Measurements from ENCODE around the gene SMG5.

SMG5 gene

DNA sequence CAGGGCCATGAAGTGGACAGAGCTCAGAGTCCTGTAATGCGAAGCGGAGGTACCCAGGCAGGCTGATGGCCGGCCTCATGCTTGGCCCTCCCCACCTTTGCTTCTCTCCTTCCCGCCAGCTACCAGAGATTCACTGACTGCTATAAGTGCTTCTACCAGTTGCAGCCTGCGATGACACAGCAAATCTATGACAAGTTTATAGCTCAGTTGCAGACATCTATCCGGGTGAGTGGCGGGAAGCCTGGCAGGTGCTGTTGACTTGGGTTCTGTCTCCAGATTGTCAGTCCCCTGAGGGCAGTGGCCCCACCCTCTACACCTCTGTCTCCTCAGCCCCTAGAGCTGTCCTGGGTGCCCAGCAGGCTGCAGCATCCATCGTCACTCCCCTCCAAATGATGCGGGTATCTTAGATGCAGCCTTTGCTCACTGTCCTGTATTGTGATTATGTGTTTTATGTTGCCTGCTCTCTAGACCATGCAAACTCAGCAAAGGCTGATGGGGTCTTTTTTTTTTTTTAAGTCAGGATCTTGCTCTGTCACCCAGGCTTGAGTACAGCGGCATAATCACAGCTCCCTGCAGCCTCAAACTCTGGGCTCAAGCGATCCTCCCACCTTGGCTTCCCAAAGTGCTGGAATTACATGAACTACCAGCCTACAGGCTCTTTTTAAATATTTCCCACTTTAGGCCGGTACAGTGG is 50.3 kb downstream of the SMG5 start:
- Histone ChIP-seq H3K9me3 (ENCODE audit: control insufficient read depth in 2 of 2, low read length in 2 of 2) (no peaks in the 10 kb centered on the region), H3K27me3 (ENCODE audit: control insufficient read depth in 1 of 2, insufficient read depth in 2 of 2, low read length in 2 of 2) (no peaks in the 10 kb centered on the region), H3K36me3 (ENCODE audit: control insufficient read depth in 2 of 2, insufficient read depth in 2 of 2, low read length in 2 of 2) (peaks cover 33 to 36% of the 10 kb centered on the region in 2 donors), H3K4me3 (ENCODE audit: low read length in 2 of 2) (no peak overlapping the region), H3K9ac (ENCODE audit: low read length in 2 of 2) (no peak overlapping the region), H3K4me1 (ENCODE audit: control insufficient read depth, insufficient read depth, low read length) (peaks cover 3% of the 10 kb centered on the region), H3K27ac (ENCODE audit: low read length) (no peak overlapping the region)

DNA sequence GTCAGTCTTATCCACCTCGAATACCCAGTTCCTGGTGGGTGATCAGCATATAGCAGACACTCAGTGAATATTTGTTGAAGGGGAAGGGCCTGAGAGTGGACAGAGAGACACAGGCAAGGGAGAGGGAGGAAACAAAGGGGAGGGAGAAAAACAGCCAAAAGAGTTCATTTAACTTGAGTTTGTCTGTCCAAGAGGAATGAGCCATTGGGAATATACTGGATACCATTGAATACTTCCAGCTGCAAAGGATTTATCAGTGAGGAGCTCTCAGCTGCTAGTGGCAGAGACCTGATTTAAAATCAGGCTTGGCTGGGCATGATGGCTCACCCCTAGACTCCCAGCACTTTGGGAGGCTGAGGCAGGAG is 52.2 kb downstream of the SMG5 start:
- H3K4me3 ChIP-seq (ENCODE audit: low read length in 2 of 2) = no peak overlapping the region
- peaks cover 17 to 28% of the 10 kb centered on the region in 2 donors for H3K36me3 ChIP-seq (ENCODE audit: control insufficient read depth in 2 of 2, insufficient read depth in 2 of 2, low read length in 2 of 2)
- H3K4me1 ChIP-seq (ENCODE audit: control insufficient read depth, insufficient read depth, low read length) = peaks cover 3% of the 10 kb centered on the region
- H3K9me3 ChIP-seq (ENCODE audit: control insufficient read depth in 2 of 2, low read length in 2 of 2) = no peaks in the 10 kb centered on the region
- no peak overlapping the region for H3K27ac ChIP-seq (ENCODE audit: low read length)
- H3K9ac ChIP-seq (ENCODE audit: low read length in 2 of 2) = no peak overlapping the region
- no peaks in the 10 kb centered on the region for H3K27me3 ChIP-seq (ENCODE audit: control insufficient read depth in 1 of 2, insufficient read depth in 2 of 2, low read length in 2 of 2)

- Histone ChIP-seq H3K4me1 (ENCODE audit: control insufficient read depth, insufficient read depth, low read length) (peaks cover 3% of the 10 kb centered on the region), H3K9ac (ENCODE audit: low read length in 2 of 2) (peak overlapping the region in 1 of 2 donors; percentile 29), H3K9me3 (ENCODE audit: control insufficient read depth in 2 of 2, low read length in 2 of 2) (no peaks in the 10 kb centered on the region), H3K4me3 (ENCODE audit: low read length in 2 of 2) (no peak overlapping the region), H3K36me3 (ENCODE audit: control insufficient read depth in 2 of 2, insufficient read depth in 2 of 2, low read length in 2 of 2) (peaks cover 17 to 28% of the 10 kb centered on the region in 2 donors), H3K27ac (ENCODE audit: low read length) (no peak overlapping the region), H3K27me3 (ENCODE audit: control insufficient read depth in 1 of 2, insufficient read depth in 2 of 2, low read length in 2 of 2) (no peaks in the 10 kb centered on the region)
These were observed 52.7 kb downstream of the SMG5 start for GRCh38 chr1:156229809-156230472.

GRCh38 chr1:156228501-156228900 is 54.1 kb downstream of the SMG5 start:
- no peak overlapping the region for H3K9ac ChIP-seq (ENCODE audit: low read length in 2 of 2)
- no peaks in the 10 kb centered on the region for H3K9me3 ChIP-seq (ENCODE audit: control insufficient read depth in 2 of 2, low read length in 2 of 2)
- H3K36me3 ChIP-seq (ENCODE audit: control insufficient read depth in 2 of 2, insufficient read depth in 2 of 2, low read length in 2 of 2) = peaks cover 11 to 23% of the 10 kb centered on the region in 2 donors
- H3K27me3 ChIP-seq (ENCODE audit: control insufficient read depth in 1 of 2, insufficient read depth in 2 of 2, low read length in 2 of 2) = no peaks in the 10 kb centered on the region
- H3K27ac ChIP-seq (ENCODE audit: low read length) = no peak overlapping the region
- peaks cover 3% of the 10 kb centered on the region for H3K4me1 ChIP-seq (ENCODE audit: control insufficient read depth, insufficient read depth, low read length)
- H3K4me3 ChIP-seq (ENCODE audit: low read length in 2 of 2) = no peak overlapping the region

DNA sequence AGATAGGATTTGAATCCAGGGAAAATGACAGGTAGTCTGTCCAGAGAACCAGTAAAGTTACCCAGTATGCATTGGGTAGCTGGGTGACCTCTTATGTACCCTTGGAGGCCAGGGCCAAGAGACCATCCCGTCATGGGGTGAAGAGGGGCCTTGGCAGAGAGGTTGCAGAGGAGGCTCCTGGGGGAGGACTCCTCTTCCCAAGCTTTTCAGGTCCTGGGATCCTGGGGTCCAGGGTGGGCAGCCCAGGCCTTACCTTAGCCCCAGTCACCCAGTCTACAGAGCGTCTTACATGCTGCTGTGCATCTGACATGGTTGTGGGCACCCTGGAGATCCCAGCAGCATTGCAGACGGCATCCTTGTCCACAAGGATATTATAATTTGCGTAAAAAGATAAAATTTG is 55.8 kb downstream of the SMG5 start:
- Histone ChIP-seq H3K4me1 (ENCODE audit: control insufficient read depth, insufficient read depth, low read length) (peaks cover 3% of the 10 kb centered on the region), H3K4me3 (ENCODE audit: low read length in 2 of 2) (no peak overlapping the region), H3K9ac (ENCODE audit: low read length in 2 of 2) (no peak overlapping the region), H3K27me3 (ENCODE audit: control insufficient read depth in 1 of 2, insufficient read depth in 2 of 2, low read length in 2 of 2) (no peaks in the 10 kb centered on the region), H3K9me3 (ENCODE audit: control insufficient read depth in 2 of 2, low read length in 2 of 2) (no peaks in the 10 kb centered on the region), H3K36me3 (ENCODE audit: control insufficient read depth in 2 of 2, insufficient read depth in 2 of 2, low read length in 2 of 2) (peaks cover 22 to 27% of the 10 kb centered on the region in 2 donors), H3K27ac (ENCODE audit: low read length) (no peak overlapping the region)

GRCh38 chr1:156226116-156226538 is 56.5 kb downstream of the SMG5 start:
- H3K27ac ChIP-seq (ENCODE audit: low read length) = no peak overlapping the region
- no peak overlapping the region for H3K9ac ChIP-seq (ENCODE audit: low read length in 2 of 2)
- H3K27me3 ChIP-seq (ENCODE audit: control insufficient read depth in 1 of 2, insufficient read depth in 2 of 2, low read length in 2 of 2) = no peaks in the 10 kb centered on the region
- no peaks in the 10 kb centered on the region for H3K9me3 ChIP-seq (ENCODE audit: control insufficient read depth in 2 of 2, low read length in 2 of 2)
- peaks cover 28 to 34% of the 10 kb centered on the region in 2 donors for H3K36me3 ChIP-seq (ENCODE audit: control insufficient read depth in 2 of 2, insufficient read depth in 2 of 2, low read length in 2 of 2)
- H3K4me3 ChIP-seq (ENCODE audit: low read length in 2 of 2) = no peak overlapping the region
- H3K4me1 ChIP-seq (ENCODE audit: control insufficient read depth, insufficient read depth, low read length) = peaks cover 3% of the 10 kb centered on the region

DNA sequence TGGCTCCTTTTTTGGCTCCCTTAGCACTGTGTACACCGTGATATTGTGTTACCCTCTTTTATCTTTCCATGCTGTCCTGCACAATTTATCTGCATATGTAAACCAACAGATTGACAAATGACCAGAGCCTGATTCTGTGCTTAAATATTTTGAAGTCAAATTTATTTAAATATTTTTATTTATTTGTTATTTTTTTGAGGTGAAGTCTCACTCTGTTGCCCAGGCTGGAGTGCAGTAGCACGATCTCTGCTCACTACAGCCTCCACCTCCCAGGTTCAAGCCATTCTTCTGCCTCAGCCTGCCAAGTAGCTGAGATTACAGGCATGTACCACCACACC is 57.0 kb downstream of the SMG5 start:
- Histone ChIP-seq H3K4me3 (ENCODE audit: low read length in 2 of 2) (no peak overlapping the region), H3K27ac (ENCODE audit: low read length) (no peak overlapping the region), H3K9me3 (ENCODE audit: control insufficient read depth in 2 of 2, low read length in 2 of 2) (no peaks in the 10 kb centered on the region), H3K4me1 (ENCODE audit: control insufficient read depth, insufficient read depth, low read length) (peaks cover 3% of the 10 kb centered on the region), H3K9ac (ENCODE audit: low read length in 2 of 2) (no peak overlapping the region), H3K27me3 (ENCODE audit: control insufficient read depth in 1 of 2, insufficient read depth in 2 of 2, low read length in 2 of 2) (no peaks in the 10 kb centered on the region), H3K36me3 (ENCODE audit: control insufficient read depth in 2 of 2, insufficient read depth in 2 of 2, low read length in 2 of 2) (peaks cover 30 to 36% of the 10 kb centered on the region in 2 donors)

- peaks cover 24 to 31% of the 10 kb centered on the region in 2 donors for H3K36me3 ChIP-seq (ENCODE audit: control insufficient read depth in 2 of 2, insufficient read depth in 2 of 2, low read length in 2 of 2)
These were observed 60.5 kb downstream of the SMG5 start for GRCh38 chr1:156221986-156222692.

DNA sequence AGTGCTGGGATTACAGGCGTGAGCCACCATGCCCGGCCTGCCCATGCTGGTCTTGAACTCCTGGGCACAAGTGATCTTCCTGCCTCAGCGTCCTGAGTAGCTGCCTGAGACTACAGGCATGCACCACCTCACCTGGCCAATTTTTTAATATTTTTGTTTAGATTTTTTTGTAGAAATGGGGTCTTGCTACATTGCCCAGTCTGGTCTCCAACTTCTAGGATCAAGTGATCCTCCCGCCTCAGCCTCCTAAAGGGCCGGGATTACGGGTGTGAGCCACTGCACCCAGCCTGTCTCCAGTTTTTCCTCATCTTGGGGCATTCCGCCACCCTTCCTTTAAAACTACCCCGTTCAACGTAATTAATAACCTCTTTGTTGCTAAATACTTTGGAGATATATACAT is 62.4 kb downstream of the SMG5 start:
- no peak overlapping the region for H3K9ac ChIP-seq (ENCODE audit: low read length in 2 of 2)
- peaks cover 24% of the 10 kb centered on the region in 2 donors for H3K36me3 ChIP-seq (ENCODE audit: control insufficient read depth in 2 of 2, insufficient read depth in 2 of 2, low read length in 2 of 2)
- no peaks in the 10 kb centered on the region for H3K27me3 ChIP-seq (ENCODE audit: control insufficient read depth in 1 of 2, insufficient read depth in 2 of 2, low read length in 2 of 2)
- H3K4me1 ChIP-seq (ENCODE audit: control insufficient read depth, insufficient read depth, low read length) = no peaks in the 10 kb centered on the region
- no peak overlapping the region for H3K27ac ChIP-seq (ENCODE audit: low read length)
- no peak overlapping the region for H3K4me3 ChIP-seq (ENCODE audit: low read length in 2 of 2)
- no peaks in the 10 kb centered on the region for H3K9me3 ChIP-seq (ENCODE audit: control insufficient read depth in 2 of 2, low read length in 2 of 2)

More at GRCh38 chr1:156221986-156222692, 60.5 kb downstream of the SMG5 start:
- Histone ChIP-seq H3K27me3 (ENCODE audit: control insufficient read depth in 1 of 2, insufficient read depth in 2 of 2, low read length in 2 of 2) (no peaks in the 10 kb centered on the region), H3K9ac (ENCODE audit: low read length in 2 of 2) (no peak overlapping the region), H3K4me1 (ENCODE audit: control insufficient read depth, insufficient read depth, low read length) (no peaks in the 10 kb centered on the region), H3K9me3 (ENCODE audit: control insufficient read depth in 2 of 2, low read length in 2 of 2) (no peaks in the 10 kb centered on the region), H3K27ac (ENCODE audit: low read length) (no peak overlapping the region), H3K4me3 (ENCODE audit: low read length in 2 of 2) (no peak overlapping the region)

- Histone ChIP-seq H3K36me3 (ENCODE audit: control insufficient read depth in 2 of 2, insufficient read depth in 2 of 2, low read length in 2 of 2) (peaks cover 19 to 20% of the 10 kb centered on the region in 2 donors), H3K9me3 (ENCODE audit: control insufficient read depth in 2 of 2, low read length in 2 of 2) (no peaks in the 10 kb centered on the region), H3K27ac (ENCODE audit: low read length) (no peak overlapping the region), H3K4me3 (ENCODE audit: low read length in 2 of 2) (no peak overlapping the region), H3K9ac (ENCODE audit: low read length in 2 of 2) (peak overlapping the region in 1 of 2 donors; percentile 9), H3K4me1 (ENCODE audit: control insufficient read depth, insufficient read depth, low read length) (peaks cover 12% of the 10 kb centered on the region), H3K27me3 (ENCODE audit: control insufficient read depth in 1 of 2, insufficient read depth in 2 of 2, low read length in 2 of 2) (no peaks in the 10 kb centered on the region)
These were observed 64.8 kb downstream of the SMG5 start for GRCh38 chr1:156217871-156218270.

Data from stomach smooth muscle (tissue), 2 donors.